Ureter (tissue), 1 donor: Measurements from ENCODE around the gene NFASC. TPM values are rescaled to one million over a fixed set of nuclear protein-coding genes. Genes with fewer than 3 reads are reported as not detected.
A peak's percentile ranks its signal among the peaks of the same experiment; 100 is the strongest.

ENCODE experiments used
- DNase-seq: peaks from one replicate; pipeline ENCODE4 v3.0.0-alpha.2; 2020; ENCODE audit warnings: low spot score
- total RNA-seq: library from RNA; stranded (reverse); gene quantifications from one replicate; pipeline ENCODE4 v1.2.4, GENCODE V29; 2023
- donor health status: DM: yes; HTN: yes; CAD: no.

NFASC gene
- total RNA-seq, 1 donor from 2014 or later: 52.3 TPM

DNA sequence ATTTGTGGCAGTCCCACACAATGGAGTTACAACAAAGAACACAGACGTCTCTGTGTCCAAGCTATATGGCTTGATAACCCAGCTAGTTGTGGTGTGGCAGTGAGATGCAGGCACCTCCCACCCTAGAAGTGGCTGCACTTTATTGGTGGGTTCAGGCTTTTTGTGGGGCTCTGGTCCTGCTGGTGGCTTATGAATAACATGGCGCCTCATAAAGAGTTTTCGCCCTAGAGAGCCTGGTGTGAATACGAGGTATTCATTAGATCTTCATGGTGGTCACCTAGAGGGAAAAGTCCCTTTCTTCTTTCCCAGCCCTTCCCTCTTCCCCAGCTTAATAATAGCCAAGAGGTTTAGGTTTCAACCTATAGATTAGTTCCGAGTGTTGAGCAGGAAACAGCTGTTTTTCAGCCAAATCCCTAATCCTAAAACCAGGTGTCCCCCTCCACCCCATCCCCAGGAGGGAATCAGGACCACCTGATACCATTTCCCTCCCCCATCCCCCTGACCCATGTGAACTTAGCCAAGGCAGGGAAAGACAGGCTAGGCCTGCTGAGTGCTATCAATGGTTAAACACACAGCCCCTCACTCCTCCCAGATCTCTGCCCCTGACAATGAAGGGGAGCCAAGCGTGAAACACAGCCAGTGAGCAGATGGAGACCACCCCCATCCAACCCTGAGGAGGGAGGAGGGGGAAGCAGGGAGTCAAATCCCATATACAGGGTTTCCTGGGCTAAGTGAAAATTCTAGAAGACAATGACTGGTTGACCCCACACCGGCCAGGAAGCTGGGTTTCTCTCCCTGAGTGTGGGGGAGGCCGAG lies 58.2 kb downstream of the NFASC start:
- peak; percentile 36 for DNase-seq

DNA sequence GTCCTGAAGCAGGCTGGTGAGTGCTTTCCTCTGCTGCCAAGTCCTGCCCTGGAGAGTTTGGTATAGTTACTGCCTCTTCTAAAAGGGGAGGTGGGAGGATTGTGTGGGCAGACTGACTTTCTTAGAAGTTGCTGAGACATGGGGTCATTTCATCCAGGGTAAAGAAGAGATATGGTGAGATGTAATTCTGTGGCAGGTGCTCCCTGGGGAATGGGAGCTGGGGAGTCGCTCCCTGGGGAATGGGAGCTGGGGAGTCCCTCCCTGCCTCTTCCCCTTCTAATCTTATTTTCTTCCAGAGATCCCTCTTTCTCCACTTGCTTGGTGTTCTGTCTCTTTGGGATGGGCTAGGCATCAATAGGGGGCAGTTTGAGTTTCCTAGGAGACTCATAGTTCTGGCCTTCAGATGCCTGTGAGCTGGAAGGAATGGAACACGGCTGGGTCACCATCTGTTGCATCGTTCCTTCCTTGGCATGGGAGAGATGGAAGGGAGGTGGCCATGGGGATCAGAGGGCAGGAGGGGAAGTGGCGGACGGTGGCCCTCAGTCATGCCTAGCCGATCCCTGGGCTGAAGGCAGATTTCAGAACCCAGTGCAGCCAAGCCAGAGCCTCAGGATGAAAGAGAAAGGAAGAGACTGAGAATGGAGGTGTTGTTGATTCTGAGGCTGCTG lies 59.0 kb downstream of the NFASC start:
- peak; percentile 26 for DNase-seq

DNA sequence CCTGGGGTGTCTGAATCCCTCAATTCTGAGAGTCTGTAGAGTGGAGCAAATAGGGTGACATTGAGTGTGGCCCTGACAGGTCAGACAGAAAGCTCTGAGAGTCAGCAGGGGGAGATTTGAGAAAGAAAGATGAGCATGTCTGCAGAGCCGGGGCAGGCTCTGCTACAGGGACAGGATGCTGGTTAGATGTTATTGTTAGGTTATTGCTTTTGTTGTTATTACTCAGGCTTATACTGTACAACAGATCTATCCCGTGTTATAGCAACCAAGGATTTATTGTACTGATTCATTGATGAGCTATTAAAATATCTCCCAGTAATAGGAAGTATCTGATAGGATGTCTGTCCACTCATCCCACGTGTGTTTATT lies 59.5 kb downstream of the NFASC start:
- no peak for DNase-seq

DNA sequence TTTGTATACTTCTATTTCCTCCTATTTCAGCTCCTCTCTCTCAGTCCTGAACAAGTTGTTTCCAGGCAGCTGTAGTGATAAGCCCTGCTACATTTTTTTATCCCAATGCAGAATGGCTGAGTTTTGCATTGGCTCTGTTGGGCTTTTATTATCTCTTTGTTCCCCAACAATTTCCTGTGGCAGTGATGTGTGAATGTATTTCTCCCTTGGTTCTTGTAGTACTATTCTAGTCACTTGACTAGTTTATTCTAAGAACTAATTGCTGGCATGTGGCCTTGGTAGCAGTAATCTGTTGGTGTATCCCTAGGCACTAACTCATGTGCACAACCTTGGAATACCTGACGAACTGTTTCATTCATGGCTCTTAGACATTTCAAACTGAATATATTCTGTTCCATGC lies 60.7 kb downstream of the NFASC start:
- no peak for DNase-seq

DNA sequence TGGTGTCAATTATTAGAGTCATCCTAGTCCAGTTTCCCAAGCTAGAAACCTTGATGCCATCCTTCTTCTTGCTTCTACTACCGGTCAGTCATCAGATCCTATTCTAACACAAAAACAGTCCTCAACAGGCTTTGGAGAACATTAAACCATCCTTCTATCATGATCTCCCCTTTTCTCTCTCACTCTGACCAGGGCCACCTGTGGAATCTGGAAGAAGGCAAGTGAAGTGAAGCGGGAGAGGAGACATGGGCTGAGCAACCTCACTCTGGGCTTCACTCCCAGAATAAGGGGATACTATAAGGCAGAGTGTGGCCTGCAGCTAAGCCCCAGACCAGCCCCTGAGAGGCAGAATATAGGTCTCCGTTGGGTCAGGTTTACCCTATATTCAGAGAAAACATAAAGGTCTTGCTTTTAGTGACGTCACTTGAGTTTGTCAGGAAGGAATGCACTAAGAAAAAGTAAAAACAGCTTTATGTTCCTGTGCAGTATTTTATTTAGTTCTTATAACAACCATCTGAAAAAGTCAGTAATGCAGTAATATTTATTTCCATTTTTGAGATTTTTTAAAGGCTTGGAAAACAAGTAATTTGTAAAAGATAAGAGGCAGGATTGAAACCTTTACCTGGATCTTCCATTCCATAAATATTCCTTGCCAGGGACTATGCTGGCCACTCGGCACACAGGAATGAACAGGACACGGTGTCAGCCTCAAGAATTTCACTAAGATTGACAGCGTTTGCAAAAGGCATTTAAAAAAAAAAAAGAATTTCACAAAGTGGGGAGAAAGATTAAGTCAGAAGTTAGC lies 61.3 kb downstream of the NFASC start:
- no peak for DNase-seq

DNA sequence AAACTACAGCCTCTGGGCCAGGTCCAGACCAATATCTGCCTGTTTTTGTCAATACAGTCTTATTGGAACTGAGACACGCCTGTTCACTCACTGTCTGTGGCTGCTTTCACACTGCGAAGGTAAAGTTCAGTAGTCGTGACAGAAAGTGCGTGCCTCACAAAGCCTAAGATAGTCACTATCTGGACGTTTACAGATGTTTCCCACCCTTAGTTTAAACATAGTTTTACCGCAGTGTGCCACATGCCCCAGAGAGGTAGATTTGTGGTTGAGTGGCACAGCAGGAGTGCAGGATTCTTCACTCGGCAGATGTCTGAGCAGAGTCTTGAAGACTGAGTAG lies 61.9 kb downstream of the NFASC start:
- DNase-seq: no peak

DNA sequence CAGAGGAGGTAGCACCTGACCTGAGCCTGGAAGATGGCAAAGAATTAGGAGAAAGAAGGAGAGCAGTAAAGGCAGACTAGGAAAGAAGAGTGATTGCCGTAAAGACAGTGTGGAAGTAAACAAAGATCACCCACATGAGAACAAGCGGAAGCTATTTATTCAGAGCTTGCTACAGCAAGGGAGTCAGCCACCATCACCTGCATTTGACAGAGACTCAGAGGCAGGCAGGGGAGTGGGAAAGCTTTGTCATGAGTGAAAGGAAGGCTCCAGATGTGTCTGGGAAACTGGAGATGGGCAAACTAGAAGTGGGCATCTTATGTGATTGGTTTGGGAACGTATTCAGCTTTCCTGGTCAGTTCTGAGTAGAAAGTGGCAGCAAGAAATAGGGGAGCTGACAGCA lies 64.5 kb downstream of the NFASC start:
- DNase-seq: no peak

DNA sequence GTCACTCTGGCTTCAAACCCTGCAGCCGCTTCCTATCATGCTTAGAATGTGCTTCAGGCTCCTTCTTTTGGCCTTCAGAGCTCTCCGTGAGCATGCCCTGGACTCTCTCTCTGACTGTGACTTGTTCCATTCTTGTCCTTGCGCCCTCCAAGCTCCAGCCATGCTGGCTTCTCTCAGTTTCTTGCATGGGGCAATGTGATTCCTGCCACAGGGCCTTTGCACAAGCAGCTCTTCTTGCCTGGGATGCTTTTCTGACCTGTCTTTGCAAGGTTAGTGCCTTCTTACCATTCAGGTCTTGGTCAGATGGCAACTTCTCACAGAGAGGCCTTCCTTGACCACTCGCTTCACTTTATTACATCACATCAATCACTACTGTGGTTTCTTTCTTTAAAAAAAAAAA lies 66.1 kb downstream of the NFASC start:
- DNase-seq: no peak

DNA sequence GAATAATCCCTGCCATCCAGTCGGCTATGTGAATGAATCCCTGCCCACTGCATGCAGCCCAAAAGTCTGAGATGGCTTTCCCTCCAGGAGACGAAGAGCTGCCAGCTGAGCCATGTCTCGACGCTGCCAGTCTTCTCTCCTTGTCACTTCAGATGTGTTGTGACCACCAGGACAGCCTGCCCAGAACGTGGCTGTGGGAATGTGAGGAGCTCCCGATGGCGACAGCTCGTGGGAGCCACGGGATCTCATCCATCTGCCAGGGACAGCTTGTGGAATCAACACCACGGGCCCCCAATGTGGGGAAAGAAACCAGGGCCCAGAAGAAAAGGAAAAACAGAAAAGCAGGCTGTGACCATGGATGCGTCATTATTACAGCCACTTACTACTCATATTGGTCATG lies 67.2 kb downstream of the NFASC start:
- no peak for DNase-seq

DNA sequence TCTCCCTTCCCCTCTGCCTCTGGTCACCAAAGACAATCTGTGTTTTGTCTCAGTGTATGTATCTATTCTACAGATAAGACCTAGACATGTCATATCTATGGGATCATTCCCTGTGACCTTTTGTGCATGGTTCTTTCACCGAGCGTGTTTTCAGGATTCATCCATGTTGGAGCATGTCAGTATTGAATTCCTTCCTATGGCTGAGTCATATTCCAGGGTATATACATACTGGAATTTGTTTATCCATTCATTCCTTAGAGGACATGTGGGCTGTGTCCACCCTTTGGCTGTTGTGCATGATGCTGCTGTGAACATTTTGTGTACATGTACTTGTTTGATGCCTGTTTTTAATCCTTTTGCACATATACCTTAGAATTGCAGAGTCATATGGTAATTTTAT lies 69.9 kb downstream of the NFASC start:
- DNase-seq: no peak

DNA sequence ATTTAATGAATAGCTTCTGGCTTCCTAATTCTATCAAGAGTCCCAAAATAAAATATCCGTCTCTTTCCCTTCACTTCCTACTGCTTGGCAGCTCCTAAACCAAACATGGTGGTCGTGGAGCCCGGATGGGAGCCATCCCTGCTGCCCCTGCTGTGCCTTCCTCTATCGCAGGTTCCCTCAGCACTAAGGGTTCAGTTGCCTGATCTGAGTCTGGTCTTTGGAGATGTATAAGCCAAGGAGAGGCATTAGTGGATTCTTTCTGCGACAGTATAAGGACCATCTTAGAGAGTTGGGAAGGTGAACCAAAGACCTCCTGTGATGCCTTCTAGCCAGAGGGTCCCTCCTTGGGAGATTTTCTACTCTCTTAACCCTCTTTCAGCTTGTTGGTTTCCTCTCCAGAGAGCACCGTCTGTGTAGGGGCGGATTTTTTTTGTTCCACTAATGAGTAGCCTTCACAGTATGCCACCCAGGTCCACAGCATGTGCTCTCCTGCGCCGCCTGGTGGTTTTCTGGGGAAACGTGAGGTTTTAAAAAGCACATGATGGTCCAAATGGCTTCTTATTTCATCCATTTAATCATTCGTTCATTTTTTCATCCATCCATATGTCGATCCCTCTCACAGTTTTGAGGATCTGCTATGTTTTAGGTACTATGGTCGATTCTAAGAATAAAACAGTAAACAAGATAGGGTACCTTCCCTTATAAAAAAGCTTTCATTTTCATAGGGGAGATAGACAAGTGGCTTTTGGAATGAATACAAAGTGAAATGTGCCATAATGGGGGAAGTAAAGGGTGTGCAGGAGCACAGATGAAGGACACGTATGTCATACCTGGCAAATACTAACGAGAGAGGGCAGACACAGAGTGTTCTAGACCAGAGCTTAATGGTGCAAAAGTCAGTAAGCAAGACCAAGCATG lies 71.0 kb downstream of the NFASC start:
- DNase-seq: peak; percentile 71

DNA sequence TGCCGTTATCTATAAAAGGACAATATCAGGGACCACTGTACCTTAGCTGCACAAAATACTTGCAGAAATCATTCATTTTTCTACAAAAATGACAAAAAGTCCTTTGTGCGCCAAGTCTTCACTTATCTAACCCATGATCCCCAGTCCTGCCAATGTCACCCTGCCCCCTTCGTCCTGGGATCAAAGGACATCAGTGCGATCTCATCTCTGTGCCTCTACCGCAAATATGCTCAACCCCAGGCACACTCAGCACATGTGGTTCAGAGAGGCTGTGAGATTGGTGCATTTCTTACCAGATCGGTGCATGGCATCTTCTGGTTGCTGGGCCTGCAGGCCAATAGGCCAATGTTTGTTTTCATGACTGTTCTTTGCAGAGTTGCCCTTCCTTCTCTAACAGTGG lies 72.8 kb downstream of the NFASC start:
- no peak for DNase-seq

DNA sequence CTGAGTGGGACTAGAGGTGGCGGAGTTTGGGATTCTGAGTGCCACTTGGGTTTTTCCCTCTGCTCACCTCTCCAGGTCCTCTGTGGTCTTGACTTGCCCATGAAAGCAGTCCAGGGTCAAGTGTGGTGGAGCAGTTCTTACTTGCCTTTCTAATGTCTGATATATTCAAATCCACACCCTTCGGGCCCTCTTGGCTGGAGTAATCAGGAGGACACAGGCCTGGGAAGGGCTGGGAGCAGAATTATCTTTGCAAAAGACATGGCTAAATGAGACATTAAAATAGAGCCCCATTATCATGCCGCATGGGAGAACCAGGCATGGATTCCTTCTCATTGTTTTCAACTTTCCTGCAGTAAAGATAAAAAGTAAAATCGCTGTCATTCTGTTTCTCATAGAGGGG lies 74.0 kb downstream of the NFASC start:
- no peak for DNase-seq

DNA sequence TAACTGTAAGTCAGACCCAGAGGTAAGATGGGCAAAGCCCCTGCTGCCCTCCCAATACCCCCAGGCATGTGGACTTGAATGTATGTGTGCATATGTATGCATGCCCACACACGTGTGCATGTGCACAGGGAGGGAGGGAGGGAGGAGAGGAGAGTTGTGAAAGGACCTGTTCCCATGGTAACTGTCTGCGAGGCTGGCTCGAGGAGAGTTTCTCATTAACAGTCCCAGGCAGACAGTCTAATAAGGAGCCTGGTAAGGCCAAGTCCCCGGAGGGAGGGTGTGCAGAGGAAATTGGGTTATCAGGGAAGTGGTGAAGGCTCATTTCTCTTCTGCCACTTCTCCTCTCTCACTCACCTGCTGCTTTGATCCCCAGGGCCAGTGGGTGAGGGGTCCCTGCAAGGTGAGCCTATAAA lies 74.9 kb downstream of the NFASC start:
- no peak for DNase-seq

DNA sequence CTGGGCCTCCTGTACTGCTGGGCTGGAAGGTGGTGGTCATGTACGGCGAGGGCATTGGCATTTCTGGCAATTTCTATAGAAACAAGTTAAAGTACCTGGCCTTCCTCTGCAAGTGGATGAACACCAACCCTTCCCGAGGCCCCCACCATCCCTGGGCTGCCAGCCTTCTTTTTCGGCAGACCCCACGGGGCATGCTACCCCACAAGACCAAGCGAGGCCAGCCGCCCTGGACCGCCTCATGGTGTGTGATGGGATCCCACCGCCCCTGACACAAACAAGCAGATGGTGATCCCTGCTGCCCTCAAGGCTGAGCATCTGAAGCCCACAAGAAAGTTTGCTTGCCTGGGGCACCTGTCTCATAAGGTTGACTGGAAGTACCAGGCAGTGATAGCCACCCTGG lies 76.0 kb downstream of the NFASC start:
- no peak for DNase-seq

DNA sequence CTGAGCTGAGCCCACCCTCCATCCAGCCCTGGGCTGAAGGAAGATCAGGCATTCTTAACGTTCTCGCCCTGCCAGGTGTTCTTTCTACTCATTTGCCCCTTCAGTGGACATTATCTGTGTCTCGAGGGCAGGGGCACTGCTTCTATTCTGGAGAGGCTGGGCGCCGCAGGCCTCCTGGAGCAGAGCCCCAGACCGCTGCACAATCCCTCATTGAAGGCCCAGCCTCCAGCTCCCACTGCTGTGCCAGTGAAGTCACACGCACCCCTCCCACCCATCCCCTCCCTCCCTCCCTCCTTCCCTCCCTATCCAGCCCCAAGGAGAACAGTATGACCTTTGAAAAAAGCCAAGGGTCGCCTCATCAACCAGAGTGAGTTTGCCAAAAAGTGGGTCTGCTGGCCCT lies 76.7 kb downstream of the NFASC start:
- no peak for DNase-seq

DNA sequence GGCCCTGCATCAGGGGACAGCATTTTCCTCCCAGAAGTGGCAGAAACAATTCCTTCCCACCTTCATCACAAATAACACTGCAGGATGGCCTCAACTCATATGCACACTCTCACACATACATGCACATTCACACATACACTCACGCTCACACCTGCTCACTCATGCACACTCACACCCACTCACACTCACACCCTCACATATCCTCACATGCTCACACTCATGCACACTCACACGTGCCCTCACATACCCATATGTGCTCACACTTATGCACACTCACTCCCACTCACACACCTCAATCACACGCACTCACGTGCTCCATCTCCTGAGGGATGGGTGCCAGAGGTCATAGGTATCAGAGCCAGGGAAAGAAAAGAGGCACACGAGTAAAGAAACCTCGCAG lies 77.1 kb downstream of the NFASC start:
- DNase-seq: no peak

DNA sequence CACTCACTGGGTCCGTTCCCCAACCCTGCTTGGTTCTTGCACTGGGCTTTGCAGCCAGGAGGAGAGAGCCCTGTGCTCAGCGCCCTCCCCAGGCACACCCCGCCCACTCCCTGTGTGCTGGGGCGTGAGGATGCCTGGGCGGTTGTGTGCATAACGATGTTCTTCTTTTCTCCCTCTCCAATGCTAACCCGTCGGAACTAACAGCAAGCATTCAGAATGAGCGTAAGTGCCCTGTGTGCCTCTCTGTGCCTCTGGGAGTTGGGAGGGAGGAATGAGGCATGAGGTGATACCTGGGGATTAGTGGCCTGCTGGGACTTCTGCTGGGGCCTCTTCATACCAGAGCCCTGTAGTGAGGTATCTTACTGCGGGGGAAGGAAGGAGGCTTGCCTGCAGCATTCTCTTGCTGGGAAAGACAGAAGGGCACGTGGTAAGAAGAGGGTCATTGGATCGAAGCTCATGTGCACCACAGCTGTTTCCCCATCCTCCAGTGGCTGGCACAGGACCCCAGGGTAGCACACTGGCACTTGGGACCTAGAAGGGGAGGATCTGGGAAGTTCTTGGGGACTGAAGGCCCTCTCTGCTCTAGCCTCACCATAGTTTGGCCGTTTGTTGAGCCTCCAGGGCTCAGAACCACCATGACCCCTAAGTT lies 79.8 kb downstream of the NFASC start:
- no peak for DNase-seq

DNA sequence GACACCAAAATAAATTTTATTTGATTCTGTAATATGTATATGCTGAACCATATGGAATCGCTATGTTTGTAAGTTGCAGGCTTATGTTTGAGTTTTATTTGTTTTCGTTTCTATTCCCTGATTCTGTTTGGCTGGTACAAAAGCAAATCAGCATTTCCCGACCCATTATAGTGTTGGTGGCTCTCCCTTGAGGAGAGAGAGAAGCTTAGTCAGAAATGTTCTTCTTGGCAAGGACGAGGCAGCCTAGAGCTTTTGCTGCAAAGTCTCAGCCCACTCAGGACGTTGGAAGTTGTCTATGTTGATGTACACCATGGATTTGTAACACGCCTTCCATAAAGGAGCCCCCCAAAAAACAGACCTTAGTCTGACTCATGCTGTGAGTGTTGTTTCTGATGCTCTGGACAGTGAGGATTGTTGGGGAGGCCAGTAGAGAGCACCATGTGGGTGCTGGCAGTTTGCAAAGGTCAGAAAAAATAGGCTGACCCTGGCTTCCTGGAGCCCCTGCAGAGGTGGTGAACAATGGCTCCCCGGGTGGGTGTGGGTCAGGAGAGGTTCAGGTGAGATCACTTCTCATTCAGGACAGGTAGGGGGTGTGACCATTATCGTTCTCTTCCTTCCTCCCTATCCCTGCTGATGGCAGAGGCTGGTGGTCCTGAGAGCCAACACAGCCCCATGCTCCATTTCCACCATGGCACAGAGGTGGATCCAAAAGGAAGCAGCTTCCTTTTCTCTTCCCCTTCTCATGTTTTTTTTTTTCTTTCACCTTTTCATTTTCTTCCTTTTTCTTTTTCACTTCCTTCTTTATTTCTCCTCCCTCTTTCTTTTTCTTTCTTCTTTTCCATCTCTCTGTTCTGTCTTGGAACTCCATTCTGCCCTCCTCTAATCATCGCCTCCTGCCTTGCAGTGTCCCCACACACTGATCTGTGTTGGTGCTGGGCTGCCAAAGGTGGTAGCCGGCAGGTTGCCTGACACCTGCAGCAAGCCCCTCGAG lies 88.0 kb downstream of the NFASC start:
- no peak for DNase-seq

DNA sequence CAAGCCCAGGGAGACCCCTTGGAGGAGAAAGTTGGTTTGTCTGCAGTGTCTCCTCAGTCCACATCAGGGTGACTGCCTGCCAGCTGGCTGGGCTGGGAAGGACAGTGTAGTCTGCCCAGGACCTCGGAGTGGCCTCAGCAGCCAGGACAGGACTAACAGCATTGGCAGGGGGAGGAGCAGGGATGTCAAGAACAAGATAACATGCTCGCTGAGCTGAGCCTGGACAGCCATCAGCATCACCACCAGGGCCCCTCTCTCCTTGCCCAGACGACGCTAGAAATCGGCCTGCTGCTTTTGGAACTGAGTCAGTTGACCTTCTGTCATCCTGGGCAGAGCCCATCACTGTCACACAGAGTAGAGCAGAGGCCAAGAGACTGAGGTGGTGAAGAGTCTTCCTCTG lies 88.7 kb downstream of the NFASC start:
- no peak for DNase-seq
